SK-N-SH treated with all-trans-retinoic acid at 6 μM for 48 hours (cell line): Measurements from ENCODE around the gene TCP11L2.

Experiments used
- ARNTL ChIP-seq: fragments of 450-650 bp; formaldehyde crosslinking; IDR thresholded peaks from 2 replicates; pipeline ENCODE4 v1.5.0; 2020; ENCODE audit warnings: low read depth, mild to moderate bottlenecking, moderate library complexity, borderline replicate concordance
- SNAI2 ChIP-seq: fragments of 250-450 bp; sonication (Bioruptor Pico); IDR thresholded peaks from 2 replicates; pipeline ENCODE4 v1.5.0; 2020; ENCODE audit warnings: mild to moderate bottlenecking, moderate library complexity
- ZFP30 ChIP-seq: fragments of 450-650 bp; formaldehyde crosslinking; IDR thresholded peaks from 2 replicates; pipeline ENCODE4 v1.5.0; 2022; ENCODE audit warnings: mild to moderate bottlenecking, moderate library complexity
- TF ChIP-seq, protein P1 (sequence below): fragments of 250-450 bp; sonication (Bioruptor Pico); IDR thresholded peaks from 2 replicates; pipeline ENCODE4 v1.5.0; 2020; ENCODE audit warnings: mild to moderate bottlenecking, moderate library complexity

GRCh38 chr12:106345746-106346145, 43.2 kb downstream of the TCP11L2 start:
- TF ChIP-seq SNAI2 (CRISPR knock-in tag) (no peak), ARNTL (CRISPR knock-in tag) (no peak), ZFP30 (no peak)
- TF ChIP-seq, protein P1, sequence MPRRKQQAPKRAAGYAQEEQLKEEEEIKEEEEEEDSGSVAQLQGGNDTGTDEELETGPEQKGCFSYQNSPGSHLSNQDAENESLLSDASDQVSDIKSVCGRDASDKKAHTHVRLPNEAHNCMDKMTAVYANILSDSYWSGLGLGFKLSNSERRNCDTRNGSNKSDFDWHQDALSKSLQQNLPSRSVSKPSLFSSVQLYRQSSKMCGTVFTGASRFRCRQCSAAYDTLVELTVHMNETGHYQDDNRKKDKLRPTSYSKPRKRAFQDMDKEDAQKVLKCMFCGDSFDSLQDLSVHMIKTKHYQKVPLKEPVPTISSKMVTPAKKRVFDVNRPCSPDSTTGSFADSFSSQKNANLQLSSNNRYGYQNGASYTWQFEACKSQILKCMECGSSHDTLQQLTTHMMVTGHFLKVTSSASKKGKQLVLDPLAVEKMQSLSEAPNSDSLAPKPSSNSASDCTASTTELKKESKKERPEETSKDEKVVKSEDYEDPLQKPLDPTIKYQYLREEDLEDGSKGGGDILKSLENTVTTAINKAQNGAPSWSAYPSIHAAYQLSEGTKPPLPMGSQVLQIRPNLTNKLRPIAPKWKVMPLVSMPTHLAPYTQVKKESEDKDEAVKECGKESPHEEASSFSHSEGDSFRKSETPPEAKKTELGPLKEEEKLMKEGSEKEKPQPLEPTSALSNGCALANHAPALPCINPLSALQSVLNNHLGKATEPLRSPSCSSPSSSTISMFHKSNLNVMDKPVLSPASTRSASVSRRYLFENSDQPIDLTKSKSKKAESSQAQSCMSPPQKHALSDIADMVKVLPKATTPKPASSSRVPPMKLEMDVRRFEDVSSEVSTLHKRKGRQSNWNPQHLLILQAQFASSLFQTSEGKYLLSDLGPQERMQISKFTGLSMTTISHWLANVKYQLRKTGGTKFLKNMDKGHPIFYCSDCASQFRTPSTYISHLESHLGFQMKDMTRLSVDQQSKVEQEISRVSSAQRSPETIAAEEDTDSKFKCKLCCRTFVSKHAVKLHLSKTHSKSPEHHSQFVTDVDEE (CRISPR knock-in tag) = no peak
